ENCODE data around the gene SMIM20.

The SMIM20 gene

DNA sequence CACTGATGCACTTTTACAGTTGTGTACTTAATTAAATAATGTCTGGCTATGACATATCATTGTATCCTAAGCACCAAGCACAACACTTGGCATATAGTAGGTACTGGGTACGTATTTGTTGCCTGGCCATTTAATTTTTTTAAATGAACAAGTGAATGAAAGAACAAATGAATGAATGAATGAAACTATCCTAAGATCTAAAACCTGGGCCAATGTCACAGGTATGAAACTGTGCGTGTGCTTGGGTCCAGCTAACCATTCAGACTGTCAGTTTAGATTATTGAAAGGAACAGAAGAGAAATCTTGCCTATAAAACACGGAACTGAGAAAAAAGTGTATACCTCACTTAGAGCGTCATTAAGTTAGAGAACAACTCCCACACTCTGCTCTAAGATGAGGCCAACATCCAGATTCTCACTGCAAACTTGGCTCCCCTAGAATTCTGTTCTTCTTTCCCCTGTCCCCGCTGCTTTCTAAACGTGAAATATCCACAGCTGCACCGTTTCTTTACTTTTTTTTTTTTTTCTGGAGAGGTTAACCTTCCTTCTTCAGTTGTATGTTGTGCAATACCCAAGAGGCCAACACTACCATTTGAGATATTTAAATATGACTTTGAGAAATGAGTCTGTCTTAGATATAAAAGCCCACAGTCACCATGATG lies 33.9 kb upstream of the SMIM20 start:
- no peak overlapping the region for H3K27ac ChIP-seq
- TF ChIP-seq, protein P1, sequence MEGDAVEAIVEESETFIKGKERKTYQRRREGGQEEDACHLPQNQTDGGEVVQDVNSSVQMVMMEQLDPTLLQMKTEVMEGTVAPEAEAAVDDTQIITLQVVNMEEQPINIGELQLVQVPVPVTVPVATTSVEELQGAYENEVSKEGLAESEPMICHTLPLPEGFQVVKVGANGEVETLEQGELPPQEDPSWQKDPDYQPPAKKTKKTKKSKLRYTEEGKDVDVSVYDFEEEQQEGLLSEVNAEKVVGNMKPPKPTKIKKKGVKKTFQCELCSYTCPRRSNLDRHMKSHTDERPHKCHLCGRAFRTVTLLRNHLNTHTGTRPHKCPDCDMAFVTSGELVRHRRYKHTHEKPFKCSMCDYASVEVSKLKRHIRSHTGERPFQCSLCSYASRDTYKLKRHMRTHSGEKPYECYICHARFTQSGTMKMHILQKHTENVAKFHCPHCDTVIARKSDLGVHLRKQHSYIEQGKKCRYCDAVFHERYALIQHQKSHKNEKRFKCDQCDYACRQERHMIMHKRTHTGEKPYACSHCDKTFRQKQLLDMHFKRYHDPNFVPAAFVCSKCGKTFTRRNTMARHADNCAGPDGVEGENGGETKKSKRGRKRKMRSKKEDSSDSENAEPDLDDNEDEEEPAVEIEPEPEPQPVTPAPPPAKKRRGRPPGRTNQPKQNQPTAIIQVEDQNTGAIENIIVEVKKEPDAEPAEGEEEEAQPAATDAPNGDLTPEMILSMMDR (conservative IDR thresholded peaks at IDR 0.05; ENCODE audit: low read depth), result no peak
- no peak for DNase-seq (ENCODE audit: low spot score)
- POLR2A ChIA-PET (ENCODE audit: low non-redundant PET), result no interaction called here
- CTCF ChIA-PET, result no interaction called here

DNA sequence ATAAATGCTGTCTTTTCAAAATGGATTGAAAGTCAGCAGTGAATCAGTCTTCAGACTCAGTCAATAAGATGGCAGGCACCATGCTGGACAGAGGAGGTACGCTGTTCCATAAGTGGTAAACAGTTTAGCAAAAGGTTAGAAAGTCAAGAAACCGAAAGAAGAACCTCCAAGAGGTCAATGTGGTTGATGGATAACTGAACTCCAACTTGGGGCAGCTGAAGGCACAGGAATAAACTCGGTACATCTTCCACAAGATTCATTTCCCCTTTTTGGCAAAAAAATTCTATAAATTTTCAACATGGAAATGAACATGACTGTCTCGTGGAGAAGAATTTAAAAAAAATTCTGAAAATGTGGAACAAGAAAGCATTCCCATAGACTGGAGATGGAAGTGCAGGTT lies 32.8 kb upstream of the SMIM20 start:
- CTCF ChIA-PET, result no interaction called here

DNA sequence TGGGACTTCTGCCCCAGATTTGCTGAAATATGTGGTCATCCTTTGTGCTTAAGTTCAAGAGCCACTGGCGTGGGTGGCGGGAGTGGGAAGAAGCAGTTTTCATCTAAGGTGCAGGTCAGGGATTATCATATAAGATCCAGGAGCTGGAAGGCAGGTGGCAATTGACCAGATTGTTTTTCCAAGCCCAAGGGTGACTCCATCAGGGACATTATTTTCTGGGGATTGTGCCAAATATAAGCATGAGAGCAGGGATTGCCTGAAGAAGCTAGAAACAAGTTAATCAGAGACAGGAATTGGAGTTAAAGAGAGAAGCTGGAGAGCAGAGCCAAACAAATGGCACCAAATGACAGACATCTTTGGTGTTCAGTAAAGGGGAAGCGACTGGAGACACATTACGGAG lies 31.8 kb upstream of the SMIM20 start:
- CTCF ChIA-PET, result no interaction called here
- DNase-seq (ENCODE audit: low spot score), result no peak

More for the DNA sequence above, 32.8 kb upstream of the SMIM20 start:
- TF ChIP-seq, protein P1 (conservative IDR thresholded peaks at IDR 0.05; ENCODE audit: low read depth), result no peak
- POLR2A ChIA-PET (ENCODE audit: low non-redundant PET), result no interaction called here
- DNase-seq (ENCODE audit: low spot score), result no peak
- H3K27ac ChIP-seq, result no peak overlapping the region

DNA sequence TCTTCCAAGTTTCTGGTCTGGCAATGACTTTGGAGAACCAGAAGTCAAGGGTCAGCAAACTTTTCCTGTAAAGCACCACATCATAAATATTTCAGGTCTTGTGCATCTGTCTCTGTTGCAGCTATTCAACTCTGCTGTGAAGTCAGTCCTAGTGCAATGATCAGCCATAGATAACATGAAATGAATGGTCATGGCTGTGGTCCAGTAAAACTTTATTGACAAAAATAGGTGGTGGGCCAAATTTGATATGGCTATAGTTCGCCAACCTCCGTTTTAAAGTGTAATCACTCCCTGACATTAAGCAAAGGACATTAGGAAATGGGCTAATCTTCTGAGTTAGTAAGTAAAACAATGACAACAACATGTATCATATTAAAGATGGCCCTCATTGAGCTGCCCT lies 30.5 kb upstream of the SMIM20 start:
- ChIA-PET CTCF (no interaction called here), POLR2A (ENCODE audit: low non-redundant PET) (interaction anchor here (0.7 kb wide), 1 partner anchor 32 kb away, joined by 3 read pairs; no protein-coding TSS in a partner anchor)
- no peak overlapping the region for H3K27ac ChIP-seq
- TF ChIP-seq, protein P1 (conservative IDR thresholded peaks at IDR 0.05; ENCODE audit: low read depth), result no peak
- no peak for DNase-seq (ENCODE audit: low spot score)

More for the DNA sequence above, 31.8 kb upstream of the SMIM20 start:
- no peak overlapping the region for H3K27ac ChIP-seq
- TF ChIP-seq, protein P1 (conservative IDR thresholded peaks at IDR 0.05; ENCODE audit: low read depth), result no peak
- POLR2A ChIA-PET (ENCODE audit: low non-redundant PET), result no interaction called here

DNA sequence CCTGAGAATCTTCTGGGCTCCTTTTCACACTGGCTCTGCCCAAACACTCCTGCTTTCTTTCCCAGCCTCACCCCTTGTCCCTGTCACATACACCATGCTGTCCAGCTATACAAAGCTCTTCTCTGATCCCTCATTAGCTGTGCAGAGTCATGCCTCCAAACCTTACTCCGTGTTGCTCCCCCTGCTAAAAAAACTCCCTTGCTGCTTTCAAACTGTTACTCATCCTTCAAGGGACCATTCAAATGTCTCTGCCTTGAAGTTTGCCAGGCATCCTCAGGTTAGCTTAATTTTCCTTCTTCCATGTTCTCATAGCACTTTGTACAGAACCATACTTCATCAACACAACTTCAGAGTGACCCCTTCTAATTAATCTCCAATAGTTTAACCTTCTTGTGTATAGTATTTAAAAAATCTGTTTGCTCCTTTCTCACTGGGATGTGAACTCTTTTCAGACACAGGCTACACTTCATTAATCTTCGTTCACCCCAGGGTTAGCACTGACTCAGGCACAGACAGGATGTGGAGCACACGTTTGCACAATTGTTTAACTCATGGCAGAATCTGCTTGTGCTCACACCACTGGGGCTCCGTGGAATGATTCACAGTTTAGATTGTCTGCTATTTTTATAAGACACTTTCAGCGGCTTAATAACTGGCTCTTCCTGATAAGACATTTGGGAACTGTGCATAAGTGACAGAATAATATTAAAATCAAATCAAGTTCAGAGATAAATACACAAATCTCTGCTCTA lies 29.8 kb upstream of the SMIM20 start:
- DNase-seq (ENCODE audit: low spot score), result no peak
- ChIA-PET POLR2A (ENCODE audit: low non-redundant PET) (no interaction called here), CTCF (no interaction called here)
- no peak overlapping the region for H3K27ac ChIP-seq
- TF ChIP-seq, protein P1 (conservative IDR thresholded peaks at IDR 0.05; ENCODE audit: low read depth), result no peak

GRCh38 chr4:25888781-25889180 lies 25.2 kb upstream of the SMIM20 start:
- POLR2A ChIA-PET (ENCODE audit: low non-redundant PET), result no interaction called here
- no peak overlapping the region for H3K27ac ChIP-seq
- CTCF ChIA-PET, result no interaction called here
- TF ChIP-seq, protein P1 (conservative IDR thresholded peaks at IDR 0.05; ENCODE audit: low read depth), result no peak
- DNase-seq (ENCODE audit: low spot score), result no peak

Measured in RWPE1 (cell line).